ENCODE data around the gene DGKB. TPM values are rescaled to one million over a fixed set of nuclear protein-coding genes. Genes with fewer than 3 reads are reported as not detected.
A peak's percentile ranks its signal among the peaks of the same experiment; 100 is the strongest.

Gene DGKB
- total and polyA plus RNA-seq, 7 experiments from 2014 or later, result not detected

DNA sequence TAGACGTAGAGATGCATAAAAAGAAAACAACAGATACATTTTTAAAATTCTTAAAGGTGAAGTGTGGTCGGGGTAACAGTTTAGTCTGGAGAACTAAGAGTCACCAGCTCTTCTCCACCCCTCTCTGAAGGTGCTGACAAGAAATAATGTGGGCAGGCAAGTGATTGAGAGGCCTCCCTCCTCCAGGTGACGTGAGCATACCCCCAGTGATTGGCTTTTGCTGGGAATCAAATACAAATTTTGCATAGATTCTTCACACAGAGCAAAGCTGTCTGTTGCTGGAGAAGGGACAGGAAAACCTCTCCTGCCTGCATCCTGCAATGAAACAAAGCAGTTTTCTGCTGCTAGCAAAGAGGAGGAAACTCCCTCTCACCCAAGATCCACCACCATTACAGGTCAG lies 115.0 kb downstream of the DGKB start:
- Histone ChIP-seq H3K4me1 (ENCODE audit: control insufficient read depth in 2 of 2, insufficient read depth in 2 of 2, low read length in 2 of 2) (no peaks in the 10 kb centered on the region), H3K36me3 (ENCODE audit: control insufficient read depth in 2 of 3, insufficient read depth in 3 of 3, low read length in 3 of 3) (no peaks in the 10 kb centered on the region), H3K9me3 (ENCODE audit: control insufficient read depth in 2 of 3, low read length in 3 of 3) (no peaks in the 10 kb centered on the region), H3K4me3 (ENCODE audit: low read length) (no peak overlapping the region), H3K27ac (ENCODE audit: low read depth, low read length) (no peak overlapping the region), H3K27me3 (ENCODE audit: control insufficient read depth in 2 of 2, insufficient read depth in 2 of 2, low read length in 2 of 2) (no peaks in the 10 kb centered on the region)
- ChIA-PET POLR2A (no interaction called here), CTCF (interaction anchor here (0.6 kb wide), 1 partner anchor 848 kb away, joined by 3 read pairs; no protein-coding TSS in a partner anchor)
- no peaks in the 10 kb centered on the region for H3K36me3 Mint-ChIP-seq
- intact Hi-C loops (cut with micrococcal nuclease), result no loop called here
- DNase-seq (no peak), ATAC-seq (no peak)
- H3K4me3 Mint-ChIP-seq, result no peak overlapping the region
- no peak overlapping the region for H3K27ac Mint-ChIP-seq
- H3K4me1 Mint-ChIP-seq, result no peaks in the 10 kb centered on the region
- H3K9me3 Mint-ChIP-seq, result peaks cover 0 to 2% (median 0%) of the 10 kb centered on the region in 11 donors
- H3K27me3 Mint-ChIP-seq, result no peaks in the 10 kb centered on the region

DNA sequence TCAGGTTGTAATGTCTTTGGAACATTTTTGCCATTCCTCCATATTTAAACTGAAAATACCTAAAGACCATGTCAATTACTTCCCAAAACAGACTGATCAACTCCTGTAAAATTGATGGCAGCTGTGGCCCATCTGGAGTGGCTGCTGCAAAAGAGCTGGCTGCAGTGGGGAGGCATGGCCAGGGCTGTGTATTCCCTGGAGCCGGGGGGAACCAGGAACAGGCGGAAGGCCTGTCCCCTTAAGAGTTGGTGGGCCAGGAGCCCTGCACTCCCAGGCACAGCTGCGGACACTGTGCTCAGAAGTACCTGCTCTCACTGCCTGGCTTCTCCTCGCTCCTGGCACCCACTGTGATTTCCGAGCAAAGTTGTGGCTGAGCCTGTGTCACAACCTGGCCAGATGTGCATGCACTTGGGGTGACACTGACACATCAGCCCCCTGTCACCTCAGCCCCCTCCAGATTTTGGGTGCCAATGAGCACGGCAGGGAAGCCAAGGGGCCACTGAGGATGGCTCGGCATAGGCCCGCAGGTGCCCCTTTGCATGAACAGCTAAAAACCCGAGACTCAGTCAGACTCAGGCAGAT lies 116.1 kb downstream of the DGKB start:
- no peak overlapping the region for H3K27ac ChIP-seq (ENCODE audit: low read depth, low read length)
- H3K36me3 ChIP-seq (ENCODE audit: control insufficient read depth in 2 of 3, insufficient read depth in 3 of 3, low read length in 3 of 3), result no peaks in the 10 kb centered on the region
- Mint-ChIP-seq H3K9me3 (peaks cover 0 to 2% (median 0%) of the 10 kb centered on the region in 11 donors), H3K27ac (no peak overlapping the region), H3K36me3 (no peaks in the 10 kb centered on the region), H3K4me3 (no peak overlapping the region), H3K27me3 (no peaks in the 10 kb centered on the region), H3K4me1 (no peaks in the 10 kb centered on the region)
- H3K27me3 ChIP-seq (ENCODE audit: control insufficient read depth in 2 of 2, insufficient read depth in 2 of 2, low read length in 2 of 2), result no peaks in the 10 kb centered on the region
- CTCF ChIA-PET, result no interaction called here
- peak; percentile 4 for ATAC-seq
- H3K9me3 ChIP-seq (ENCODE audit: control insufficient read depth in 2 of 3, low read length in 3 of 3), result no peaks in the 10 kb centered on the region
- intact Hi-C loops (cut with micrococcal nuclease), result no loop called here
- no peak for DNase-seq
- POLR2A ChIA-PET, result no interaction called here
- H3K4me1 ChIP-seq (ENCODE audit: control insufficient read depth in 2 of 2, insufficient read depth in 2 of 2, low read length in 2 of 2), result no peaks in the 10 kb centered on the region
- H3K4me3 ChIP-seq (ENCODE audit: low read length), result no peak overlapping the region

DNA sequence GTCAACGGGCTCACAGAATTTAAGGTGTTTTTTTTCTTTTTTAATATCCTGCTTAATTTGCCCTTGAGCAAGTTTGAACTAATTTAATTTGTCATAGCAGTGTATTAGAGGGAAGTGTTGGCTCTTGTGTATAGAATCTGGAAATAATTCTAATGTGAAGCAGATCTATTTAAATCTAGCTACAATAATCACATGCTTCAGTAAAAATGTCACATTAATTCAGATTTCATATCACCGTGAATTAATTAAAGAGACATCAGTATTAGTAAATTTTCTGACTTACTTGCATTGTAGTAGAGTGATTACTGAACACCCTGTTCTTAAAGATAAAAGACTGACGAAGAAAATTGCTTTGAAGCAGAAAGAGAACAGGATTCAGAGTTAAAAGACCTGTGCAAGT lies 124.7 kb downstream of the DGKB start:
- no peak for ATAC-seq
- intact Hi-C loops (cut with micrococcal nuclease), result no loop called here
- no peak overlapping the region for H3K27ac Mint-ChIP-seq

DNA sequence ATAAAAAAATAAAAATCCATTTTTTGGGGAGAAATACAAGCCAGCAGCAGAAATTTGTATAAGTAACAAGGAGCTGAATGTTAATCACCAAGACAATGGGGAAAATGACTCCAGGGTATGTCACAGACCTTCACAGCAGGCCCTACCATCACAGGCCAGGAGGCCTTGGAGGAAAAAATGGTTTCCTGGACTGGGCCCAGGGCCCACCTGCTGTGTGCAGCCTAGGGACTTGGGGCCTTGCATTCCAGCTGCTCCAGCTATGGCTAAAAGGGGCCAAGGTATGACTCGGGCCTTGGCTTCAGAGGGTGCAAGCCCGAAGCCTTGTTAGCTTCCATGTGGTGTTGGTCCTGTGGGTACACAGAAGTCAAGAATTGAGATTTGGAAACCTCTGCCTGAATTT lies 126.3 kb downstream of the DGKB start:
- H3K27me3 ChIP-seq (ENCODE audit: control insufficient read depth in 2 of 2, insufficient read depth in 2 of 2, low read length in 2 of 2), result no peaks in the 10 kb centered on the region
- Mint-ChIP-seq H3K9me3 (peaks cover 2 to 20% (median 11%) of the 10 kb centered on the region in 11 donors), H3K36me3 (no peaks in the 10 kb centered on the region), H3K4me3 (no peak overlapping the region), H3K27ac (peak overlapping the region in 1 of 9 donors; percentile 16), H3K27me3 (no peaks in the 10 kb centered on the region), H3K4me1 (no peaks in the 10 kb centered on the region)
- H3K4me3 ChIP-seq (ENCODE audit: low read length), result no peak overlapping the region
- no peak overlapping the region for H3K27ac ChIP-seq (ENCODE audit: low read depth, low read length)
- no peaks in the 10 kb centered on the region for H3K9me3 ChIP-seq (ENCODE audit: control insufficient read depth in 2 of 3, low read length in 3 of 3)
- DNase-seq (no peak), ATAC-seq (no peak)
- POLR2A ChIA-PET, result no interaction called here
- H3K36me3 ChIP-seq (ENCODE audit: control insufficient read depth in 2 of 3, insufficient read depth in 3 of 3, low read length in 3 of 3), result no peaks in the 10 kb centered on the region
- CTCF ChIA-PET, result no interaction called here
- H3K4me1 ChIP-seq (ENCODE audit: control insufficient read depth in 2 of 2, insufficient read depth in 2 of 2, low read length in 2 of 2), result no peaks in the 10 kb centered on the region
- intact Hi-C loops (cut with micrococcal nuclease), result no loop called here

More for the DNA sequence above, 124.7 kb downstream of the DGKB start:
- no peaks in the 10 kb centered on the region for H3K4me1 ChIP-seq (ENCODE audit: control insufficient read depth in 2 of 2, insufficient read depth in 2 of 2, low read length in 2 of 2)
- Mint-ChIP-seq H3K4me3 (no peak overlapping the region), H3K27me3 (no peaks in the 10 kb centered on the region), H3K36me3 (no peaks in the 10 kb centered on the region), H3K4me1 (no peaks in the 10 kb centered on the region), H3K9me3 (peaks cover 2 to 20% (median 10%) of the 10 kb centered on the region in 11 donors)
- H3K4me3 ChIP-seq (ENCODE audit: low read length), result no peak overlapping the region
- no peaks in the 10 kb centered on the region for H3K9me3 ChIP-seq (ENCODE audit: control insufficient read depth in 2 of 3, low read length in 3 of 3)
- CTCF ChIA-PET, result no interaction called here
- H3K27me3 ChIP-seq (ENCODE audit: control insufficient read depth in 2 of 2, insufficient read depth in 2 of 2, low read length in 2 of 2), result no peaks in the 10 kb centered on the region
- DNase-seq, result no peak
- POLR2A ChIA-PET, result no interaction called here
- H3K27ac ChIP-seq (ENCODE audit: low read depth, low read length), result no peak overlapping the region
- H3K36me3 ChIP-seq (ENCODE audit: control insufficient read depth in 2 of 3, insufficient read depth in 3 of 3, low read length in 3 of 3), result no peaks in the 10 kb centered on the region

DNA sequence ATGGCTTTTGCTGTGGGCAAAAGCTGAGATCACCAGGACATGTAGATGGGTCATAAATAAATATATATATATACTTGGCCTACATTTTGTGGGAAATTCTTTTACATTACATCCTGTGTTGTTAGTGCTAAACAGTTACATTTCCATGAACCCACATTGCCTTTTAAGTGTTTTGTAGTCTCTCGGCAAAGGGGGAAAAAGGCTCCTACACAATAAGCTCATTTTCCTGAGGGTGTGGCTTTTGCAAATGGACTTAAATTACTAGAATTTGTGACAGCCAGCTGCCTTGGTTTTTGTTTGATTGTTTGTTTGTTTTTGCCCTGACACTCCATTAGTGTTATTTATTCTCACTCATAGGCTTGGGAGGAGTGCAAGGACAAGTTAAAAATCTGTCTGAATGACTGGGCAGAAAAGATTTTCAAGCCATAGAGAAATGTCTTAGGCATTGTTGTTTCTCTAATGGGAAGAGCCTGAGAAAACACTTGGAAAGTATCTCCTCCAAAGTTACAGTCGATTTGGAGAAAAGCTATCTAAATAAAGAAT lies 128.8 kb downstream of the DGKB start:
- ChIA-PET CTCF (no interaction called here), POLR2A (no interaction called here)
- H3K27ac Mint-ChIP-seq, result no peak overlapping the region
- DNase-seq (no peak), ATAC-seq (no peak)
- Histone ChIP-seq H3K36me3 (ENCODE audit: control insufficient read depth in 2 of 3, insufficient read depth in 3 of 3, low read length in 3 of 3) (no peaks in the 10 kb centered on the region), H3K4me3 (ENCODE audit: low read length) (no peak overlapping the region), H3K27me3 (ENCODE audit: control insufficient read depth in 2 of 2, insufficient read depth in 2 of 2, low read length in 2 of 2) (no peaks in the 10 kb centered on the region), H3K27ac (ENCODE audit: low read depth, low read length) (no peak overlapping the region), H3K4me1 (ENCODE audit: control insufficient read depth in 2 of 2, insufficient read depth in 2 of 2, low read length in 2 of 2) (no peaks in the 10 kb centered on the region), H3K9me3 (ENCODE audit: control insufficient read depth in 2 of 3, low read length in 3 of 3) (no peaks in the 10 kb centered on the region)
- no peaks in the 10 kb centered on the region for H3K36me3 Mint-ChIP-seq
- H3K4me1 Mint-ChIP-seq, result no peaks in the 10 kb centered on the region
- intact Hi-C loops (cut with micrococcal nuclease), result no loop called here
- H3K4me3 Mint-ChIP-seq, result no peak overlapping the region
- no peaks in the 10 kb centered on the region for H3K27me3 Mint-ChIP-seq
- peaks cover under 1 to 16% (median 9%) of the 10 kb centered on the region in 11 donors for H3K9me3 Mint-ChIP-seq

DNA sequence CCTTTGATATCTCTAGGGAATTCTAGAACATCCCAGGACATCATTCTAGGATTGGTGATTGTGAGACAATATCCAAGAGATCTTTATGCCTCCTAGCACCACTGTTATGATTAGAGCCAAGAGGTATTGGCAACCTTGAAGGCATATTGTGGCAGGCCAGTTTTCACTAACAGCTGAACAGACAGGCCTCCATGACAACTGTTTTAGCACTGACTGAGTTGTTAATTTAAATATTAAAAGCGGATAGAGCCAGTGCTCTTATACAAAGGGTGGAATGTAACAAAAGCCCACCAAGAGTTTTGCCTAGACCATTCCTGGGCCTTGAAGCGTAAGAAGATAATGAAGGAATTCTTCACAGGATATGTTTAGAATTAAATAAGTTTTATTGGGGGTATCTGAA lies 131.9 kb downstream of the DGKB start:
- Mint-ChIP-seq H3K36me3 (no peaks in the 10 kb centered on the region), H3K27me3 (no peaks in the 10 kb centered on the region), H3K27ac (no peak overlapping the region), H3K4me1 (no peaks in the 10 kb centered on the region), H3K9me3 (peaks cover 0 to 7% (median 3%) of the 10 kb centered on the region in 11 donors), H3K4me3 (no peak overlapping the region)
- intact Hi-C loops (cut with micrococcal nuclease), result no loop called here
- Histone ChIP-seq H3K4me3 (ENCODE audit: low read length) (no peak overlapping the region), H3K27me3 (ENCODE audit: control insufficient read depth in 2 of 2, insufficient read depth in 2 of 2, low read length in 2 of 2) (no peaks in the 10 kb centered on the region), H3K36me3 (ENCODE audit: control insufficient read depth in 2 of 3, insufficient read depth in 3 of 3, low read length in 3 of 3) (no peaks in the 10 kb centered on the region), H3K9me3 (ENCODE audit: control insufficient read depth in 2 of 3, low read length in 3 of 3) (no peaks in the 10 kb centered on the region), H3K27ac (ENCODE audit: low read depth, low read length) (no peak overlapping the region), H3K4me1 (ENCODE audit: control insufficient read depth in 2 of 2, insufficient read depth in 2 of 2, low read length in 2 of 2) (no peaks in the 10 kb centered on the region)
- ChIA-PET POLR2A (no interaction called here), CTCF (no interaction called here)
- ATAC-seq (no peak), DNase-seq (no peak)

DNA sequence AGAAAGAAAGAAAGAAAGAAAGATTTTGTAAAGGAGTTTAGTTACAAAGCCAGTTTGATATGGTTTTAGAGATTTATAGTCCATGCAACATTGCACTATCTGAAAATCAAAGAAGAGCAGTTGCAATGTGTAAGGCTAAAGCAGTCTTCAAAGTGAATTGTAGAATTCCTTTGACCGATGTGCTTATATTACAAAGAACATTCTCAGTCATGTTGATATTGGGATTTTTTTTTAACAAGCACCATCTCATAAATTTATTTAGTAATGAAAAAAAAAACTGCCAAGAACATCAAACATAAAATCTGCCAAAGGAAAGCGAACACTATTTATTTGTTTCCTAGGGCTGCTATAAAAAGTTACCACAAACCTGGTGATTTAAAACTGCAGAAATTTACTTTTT lies 133.3 kb downstream of the DGKB start:
- POLR2A ChIA-PET, result no interaction called here
- Histone ChIP-seq H3K36me3 (ENCODE audit: control insufficient read depth in 2 of 3, insufficient read depth in 3 of 3, low read length in 3 of 3) (no peaks in the 10 kb centered on the region), H3K4me3 (ENCODE audit: low read length) (no peak overlapping the region), H3K27ac (ENCODE audit: low read depth, low read length) (no peak overlapping the region), H3K27me3 (ENCODE audit: control insufficient read depth in 2 of 2, insufficient read depth in 2 of 2, low read length in 2 of 2) (no peaks in the 10 kb centered on the region), H3K9me3 (ENCODE audit: control insufficient read depth in 2 of 3, low read length in 3 of 3) (no peaks in the 10 kb centered on the region), H3K4me1 (ENCODE audit: control insufficient read depth in 2 of 2, insufficient read depth in 2 of 2, low read length in 2 of 2) (no peaks in the 10 kb centered on the region)
- Mint-ChIP-seq H3K4me1 (no peaks in the 10 kb centered on the region), H3K36me3 (no peaks in the 10 kb centered on the region), H3K4me3 (no peak overlapping the region), H3K27me3 (no peaks in the 10 kb centered on the region), H3K9me3 (peaks cover 0 to 5% (median 0%) of the 10 kb centered on the region in 11 donors), H3K27ac (no peak overlapping the region)
- ATAC-seq, result no peak
- DNase-seq, result no peak
- CTCF ChIA-PET, result no interaction called here
- intact Hi-C loops (cut with micrococcal nuclease), result no loop called here

Data from naive thymus-derived CD4-positive, alpha-beta T cell (primary cell).